Thoracic aorta (tissue), 2 donors: ENCODE measurements around the gene CHD2. TPM values are rescaled to one million over a fixed set of nuclear protein-coding genes. Genes with fewer than 3 reads are reported as not detected.

Experiments
- ATAC-seq: fragments of 150-250 bp; one replicate; pipeline ENCODE4 v1.8.0; 2017; ENCODE audit warnings: low read depth; ENCODE audit not compliant: insufficient number of reproducible peaks, low FRiP score
- DNase-seq: peaks from one replicate; pipeline ENCODE4 v3.0.0-alpha.2; 2020; ENCODE audit warnings: low spot score
- H3K27ac ChIP-seq, 2 donors: fragments of 200-600 bp; sonication (generic); 1 replicate in 1 of 2; 2 replicates in 1 of 2; pipeline ENCODE4 v1.5.1; 2016; ENCODE audit warnings: mild to moderate bottlenecking in 2 of 2, moderate library complexity in 2 of 2
- H3K27me3 ChIP-seq: fragments of 200-600 bp; sonication (generic); replicated peaks from 2 replicates; pipeline ENCODE4 v1.6.0; 2016; ENCODE audit warnings: mild to moderate bottlenecking; ENCODE audit not compliant: insufficient read depth
- H3K36me3 ChIP-seq: fragments of 200-600 bp; sonication (generic); one replicate; pipeline ENCODE4 v1.5.1; 2016
- H3K4me1 ChIP-seq, 2 donors: fragments of 200-600 bp; sonication (generic); 1 replicate in 1 of 2; 2 replicates in 1 of 2; pipeline versions ENCODE4 v1.5.1 to v1.6.0; 2016; ENCODE audit warnings: low read depth in 2 of 2, mild to moderate bottlenecking in 1 of 2; ENCODE audit not compliant: control insufficient read depth in 1 of 2
- H3K4me3 ChIP-seq: fragments of 200-600 bp; sonication (generic); 2 replicates; pipeline ENCODE4 v1.5.1; 2016; ENCODE audit warnings: mild to moderate bottlenecking
- H3K9me3 ChIP-seq: fragments of 200-600 bp; sonication (generic); 2 replicates; pipeline ENCODE4 v1.5.1; 2016
- total RNA-seq, 2 donors: library from RNA; depleted of rRNA; stranded (reverse); fragments of >200 nt; gene quantifications; one replicate each; pipeline versions ENCODE4 v1.1.0 to v1.2.3, GENCODE V29; 2016
- TF ChIP-seq, protein P1 (sequence below): fragments of 200-600 bp; sonication (generic); IDR thresholded peaks from one replicate; pipeline ENCODE4 v1.5.1; 2019; ENCODE audit warnings: antibody characterized with exemption

Gene CHD2
- total RNA-seq, 2 donors from 2014 or later, result 143 to 148 TPM

- ATAC-seq, result peak; percentile 77
These were observed 117.4 kb downstream of the CHD2 start for GRCh38 chr15:93017526-93017925.

GRCh38 chr15:93018574-93018973 lies 118.5 kb downstream of the CHD2 start:
- ATAC-seq (no peak), DNase-seq (no peak)
- Histone ChIP-seq H3K4me1 (peaks cover 0 to 15% of the 10 kb centered on the region in 2 donors), H3K36me3 (peaks cover 60% of the 10 kb centered on the region), H3K9me3 (no peaks in the 10 kb centered on the region), H3K27ac (peak overlapping the region; percentile 67 to 75), H3K27me3 (no peaks in the 10 kb centered on the region), H3K4me3 (no peak overlapping the region)
- TF ChIP-seq, protein P1, sequence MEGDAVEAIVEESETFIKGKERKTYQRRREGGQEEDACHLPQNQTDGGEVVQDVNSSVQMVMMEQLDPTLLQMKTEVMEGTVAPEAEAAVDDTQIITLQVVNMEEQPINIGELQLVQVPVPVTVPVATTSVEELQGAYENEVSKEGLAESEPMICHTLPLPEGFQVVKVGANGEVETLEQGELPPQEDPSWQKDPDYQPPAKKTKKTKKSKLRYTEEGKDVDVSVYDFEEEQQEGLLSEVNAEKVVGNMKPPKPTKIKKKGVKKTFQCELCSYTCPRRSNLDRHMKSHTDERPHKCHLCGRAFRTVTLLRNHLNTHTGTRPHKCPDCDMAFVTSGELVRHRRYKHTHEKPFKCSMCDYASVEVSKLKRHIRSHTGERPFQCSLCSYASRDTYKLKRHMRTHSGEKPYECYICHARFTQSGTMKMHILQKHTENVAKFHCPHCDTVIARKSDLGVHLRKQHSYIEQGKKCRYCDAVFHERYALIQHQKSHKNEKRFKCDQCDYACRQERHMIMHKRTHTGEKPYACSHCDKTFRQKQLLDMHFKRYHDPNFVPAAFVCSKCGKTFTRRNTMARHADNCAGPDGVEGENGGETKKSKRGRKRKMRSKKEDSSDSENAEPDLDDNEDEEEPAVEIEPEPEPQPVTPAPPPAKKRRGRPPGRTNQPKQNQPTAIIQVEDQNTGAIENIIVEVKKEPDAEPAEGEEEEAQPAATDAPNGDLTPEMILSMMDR, result no peak

More at GRCh38 chr15:93017526-93017925, 117.4 kb downstream of the CHD2 start:
- Histone ChIP-seq H3K9me3 (no peaks in the 10 kb centered on the region), H3K4me3 (no peak overlapping the region), H3K36me3 (peaks cover 65% of the 10 kb centered on the region), H3K27ac (peak overlapping the region; percentile 67 to 75), H3K4me1 (peaks cover 0 to 15% of the 10 kb centered on the region in 2 donors), H3K27me3 (no peaks in the 10 kb centered on the region)
- DNase-seq, result no peak
- TF ChIP-seq, protein P1, result no peak

DNA sequence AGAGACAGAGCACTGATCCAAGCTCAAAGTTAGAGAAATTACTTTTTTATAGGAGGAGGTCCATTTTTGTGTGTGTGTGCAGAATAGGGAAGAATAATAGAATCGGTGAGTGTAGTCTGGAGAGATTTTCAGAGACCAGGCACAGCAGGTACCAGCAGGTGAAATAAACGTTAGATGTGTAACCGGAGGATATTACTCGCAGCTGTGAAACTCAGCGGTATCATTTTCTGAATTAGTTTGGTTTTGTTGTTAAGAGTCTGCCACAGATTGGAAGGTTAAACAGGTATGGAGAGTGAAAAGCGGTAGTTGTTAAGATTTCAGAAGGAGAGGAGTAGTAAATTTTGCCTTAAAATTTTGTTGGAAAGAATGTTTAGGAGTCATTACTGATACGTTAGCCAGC lies 119.0 kb downstream of the CHD2 start:
- H3K36me3 ChIP-seq, result peaks cover 61% of the 10 kb centered on the region

DNA sequence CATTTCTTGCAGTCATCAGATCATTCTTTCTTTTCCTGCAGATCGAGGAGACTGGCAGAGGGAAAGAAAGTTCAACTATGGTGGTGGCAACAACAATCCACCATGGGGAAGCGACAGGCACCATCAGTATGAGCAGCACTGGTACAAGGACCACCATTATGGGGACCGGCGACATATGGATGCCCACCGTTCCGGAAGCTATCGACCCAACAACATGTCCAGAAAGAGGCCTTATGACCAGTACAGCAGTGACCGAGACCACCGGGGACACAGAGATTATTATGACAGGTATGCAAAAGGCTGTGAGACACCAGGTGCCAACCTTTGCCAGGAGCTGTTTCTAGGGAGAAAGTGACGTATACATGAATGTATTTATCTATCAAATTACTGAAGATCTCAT lies 119.8 kb downstream of the CHD2 start:
- Histone ChIP-seq H3K27me3 (no peaks in the 10 kb centered on the region), H3K4me1 (peaks cover 0 to 15% of the 10 kb centered on the region in 2 donors), H3K36me3 (peaks cover 62% of the 10 kb centered on the region), H3K27ac (no peak overlapping the region), H3K4me3 (no peak overlapping the region), H3K9me3 (no peaks in the 10 kb centered on the region)
- ATAC-seq (no peak), DNase-seq (no peak)
- TF ChIP-seq, protein P1, result no peak

More for the DNA sequence above, 119.0 kb downstream of the CHD2 start:
- Histone ChIP-seq H3K9me3 (no peaks in the 10 kb centered on the region), H3K4me1 (peaks cover 0 to 15% of the 10 kb centered on the region in 2 donors), H3K27ac (peak overlapping the region; percentile 67 to 75), H3K27me3 (no peaks in the 10 kb centered on the region), H3K4me3 (no peak overlapping the region)
- TF ChIP-seq, protein P1, result no peak
- ATAC-seq, result no peak
- DNase-seq, result no peak

GRCh38 chr15:93020976-93021772 lies 121.0 kb downstream of the CHD2 start:
- H3K27me3 ChIP-seq, result no peaks in the 10 kb centered on the region
- DNase-seq, result no peak
- no peaks in the 10 kb centered on the region for H3K9me3 ChIP-seq
- H3K27ac ChIP-seq, result no peak overlapping the region
- H3K36me3 ChIP-seq, result peaks cover 55% of the 10 kb centered on the region
- H3K4me3 ChIP-seq, result no peak overlapping the region
- peaks cover 4 to 24% of the 10 kb centered on the region in 2 donors for H3K4me1 ChIP-seq
- TF ChIP-seq, protein P1, result no peak
- no peak for ATAC-seq
